IMR-90 (cell line): ENCODE measurements around the gene RNF34. TPM values are rescaled to one million over a fixed set of nuclear protein-coding genes. Genes with fewer than 3 reads are reported as not detected.

Source experiments
- ATAC-seq: fragments of 200-7000 bp; cut with Tn5 transposase; 2 replicates; pipeline ENCODE4 v1.9.1; 2020; ENCODE audit warnings: low read depth, mild to moderate bottlenecking, moderate library complexity
- BruUV-seq: library from RNA; stranded (reverse); fragments of 400-500 nt; replicated peaks from 2 replicates; lab custom pipeline; 2021; lab: Mats Ljungman, UMichigan
- CTCF ChIA-PET: fragments of 300-600 bp; formaldehyde crosslinking; extraction: SDS; loops from one replicate; lab custom pipeline; 2021; ENCODE audit warnings: antibody characterized with exemption; lab: Yijun Ruan, JAX
- POLR2A ChIA-PET: fragments of 300-600 bp; sonication (Branson Sonifier 250); formaldehyde crosslinking; loops from one replicate; lab custom pipeline; 2022; ENCODE audit warnings: antibody characterized with exemption; ENCODE audit not compliant: unreplicated experiment; lab: Charles Lee
- DNase-seq: peaks from one replicate; pipeline ENCODE4 v3.0.0; 2013
- H2AFZ ChIP-seq: replicated peaks from 2 replicates; pipeline ENCODE3; 2013; ENCODE audit warnings: low read length, mild to moderate bottlenecking; ENCODE audit not compliant: poor library complexity
- H2AK5ac ChIP-seq: 2 replicates; pipeline ENCODE4 v1.6.1; 2013; ENCODE audit warnings: low read depth, low read length, inconsistent platforms
- H2AK9ac ChIP-seq: replicated peaks from 2 replicates; pipeline ENCODE3; 2013; ENCODE audit warnings: mild to moderate bottlenecking, low read depth, low read length, moderate library complexity; ENCODE audit not compliant: poor library complexity
- H2BK120ac ChIP-seq: 2 replicates; pipeline ENCODE4 v1.6.1; 2013; ENCODE audit warnings: low read depth, low read length, inconsistent platforms
- H2BK15ac ChIP-seq: 3 replicates; pipeline ENCODE4 v1.6.1; 2013; ENCODE audit warnings: low read depth, low read length, inconsistent platforms
- H2BK20ac ChIP-seq: 2 replicates; pipeline ENCODE4 v1.6.1; 2013; ENCODE audit warnings: low read depth, mild to moderate bottlenecking, inconsistent platforms, low read length, moderate library complexity
- H2BK5ac ChIP-seq: 2 replicates; pipeline ENCODE4 v1.6.1; 2013; ENCODE audit warnings: mild to moderate bottlenecking, low read depth, low read length, inconsistent platforms; ENCODE audit not compliant: poor library complexity, severe bottlenecking
- H3K14ac ChIP-seq: replicated peaks from 2 replicates; pipeline ENCODE4 v1.6.1; 2013; ENCODE audit warnings: low read depth, low read length, inconsistent platforms
- H3K18ac ChIP-seq: 2 replicates; pipeline ENCODE4 v1.6.1; 2013; ENCODE audit warnings: low read depth, low read length, control low read depth
- H3K23ac ChIP-seq: 2 replicates; pipeline ENCODE4 v1.6.1; 2013; ENCODE audit warnings: low read depth, low read length, inconsistent platforms
- H3K27ac ChIP-seq: 2 replicates; pipeline ENCODE4 v1.5.1; 2013; ENCODE audit warnings: mild to moderate bottlenecking, control low read depth, low read length; ENCODE audit not compliant: insufficient read depth
- H3K27me3 ChIP-seq: 2 replicates; pipeline ENCODE4 v1.6.1; 2013; ENCODE audit warnings: low read length; ENCODE audit not compliant: control insufficient read depth, insufficient read depth
- H3K36me3 ChIP-seq: 2 replicates; pipeline ENCODE4 v1.6.1; 2013; ENCODE audit warnings: low read length, mixed read lengths; ENCODE audit not compliant: control insufficient read depth, insufficient read depth
- H3K4ac ChIP-seq: 2 replicates; pipeline ENCODE4 v1.6.1; 2013; ENCODE audit warnings: low read depth, low read length, inconsistent platforms
- H3K4me1 ChIP-seq: 2 replicates; pipeline ENCODE4 v1.6.1; 2013; ENCODE audit warnings: low read length, mixed read lengths; ENCODE audit not compliant: control insufficient read depth, insufficient read depth
- H3K4me2 ChIP-seq: 2 replicates; pipeline ENCODE4 v1.6.1; 2013; ENCODE audit warnings: low read depth, mild to moderate bottlenecking, control low read depth, low read length, moderate library complexity
- H3K4me3 ChIP-seq: 2 replicates; pipeline ENCODE4 v1.5.1; 2013; ENCODE audit warnings: low read depth, mild to moderate bottlenecking, control low read depth, low read length, moderate library complexity; ENCODE audit not compliant: insufficient read depth
- H3K56ac ChIP-seq: 2 replicates; pipeline ENCODE4 v1.6.1; 2013; ENCODE audit warnings: low read length, inconsistent platforms; ENCODE audit not compliant: insufficient read depth; ENCODE audit errors: extremely low read depth
- H3K79me1 ChIP-seq, 2 experiments: 2 replicates each; pipeline ENCODE4 v1.6.1; 2013; ENCODE audit warnings: low read length in 2 of 2, inconsistent platforms in 1 of 2, low read depth in 1 of 2
- H3K9ac ChIP-seq: 2 replicates; pipeline ENCODE4 v1.6.1; 2013; ENCODE audit warnings: low read depth, low read length, control low read depth
- H3K9me1 ChIP-seq: 2 replicates; pipeline ENCODE4 v1.6.1; 2013; ENCODE audit warnings: low read length, inconsistent platforms; ENCODE audit not compliant: insufficient read depth
- H3K9me3 ChIP-seq: 2 replicates; pipeline ENCODE4 v1.6.1; 2013; ENCODE audit warnings: low read length; ENCODE audit not compliant: control insufficient read depth, insufficient read depth
- H4K20me1 ChIP-seq: 2 replicates; pipeline ENCODE4 v1.6.1; 2013; ENCODE audit warnings: low read length, inconsistent platforms; ENCODE audit not compliant: insufficient read depth
- H4K5ac ChIP-seq: 2 replicates; pipeline ENCODE4 v1.6.1; 2013; ENCODE audit warnings: mild to moderate bottlenecking, low read depth, low read length, control low read depth
- H4K8ac ChIP-seq, 2 experiments: 2 replicates each; pipeline ENCODE4 v1.6.1; 2013; ENCODE audit warnings: low read depth in 2 of 2, low read length in 2 of 2, control low read depth in 1 of 2, inconsistent platforms in 1 of 2
- H4K91ac ChIP-seq: 2 replicates; pipeline ENCODE4 v1.6.1; 2013; ENCODE audit warnings: low read depth, low read length, inconsistent platforms; ENCODE audit not compliant: insufficient read depth
- BHLHE40 ChIP-seq: fragments of 150-350 bp; IDR thresholded peaks from 2 replicates; pipeline ENCODE4 v1.6.1; 2016; ENCODE audit warnings: mild to moderate bottlenecking, low read depth, low read length
- CEBPB ChIP-seq: IDR thresholded peaks from 2 replicates; pipeline ENCODE4 v1.6.1; 2012; ENCODE audit warnings: low read depth, low read length, improper control_type of control experiment
- CHD1 ChIP-seq: IDR thresholded peaks from 2 replicates; pipeline ENCODE4 v1.6.1; 2012; ENCODE audit warnings: low read depth, low read length, improper control_type of control experiment
- ELK1 ChIP-seq: fragments of 150-350 bp; IDR thresholded peaks from 2 replicates; pipeline ENCODE4 v1.6.1; 2016; ENCODE audit warnings: low read depth, mild to moderate bottlenecking, low read length, moderate library complexity, borderline replicate concordance
- FOS ChIP-seq: fragments of 150-350 bp; IDR thresholded peaks from 2 replicates; pipeline ENCODE4 v1.6.1; 2016; ENCODE audit warnings: low read depth, low read length
- MAFK ChIP-seq: IDR thresholded peaks from 2 replicates; pipeline ENCODE4 v1.6.1; 2012; ENCODE audit warnings: low read depth, low read length, improper control_type of control experiment
- MAZ ChIP-seq: IDR thresholded peaks from 2 replicates; pipeline ENCODE4 v1.6.1; 2012; ENCODE audit warnings: low read depth, mild to moderate bottlenecking, low read length, improper control_type of control experiment, moderate library complexity, borderline replicate concordance
- MXI1 ChIP-seq: IDR thresholded peaks from 2 replicates; pipeline ENCODE4 v1.6.1; 2012; ENCODE audit warnings: low read depth, mild to moderate bottlenecking, low read length, moderate library complexity, borderline replicate concordance
- NFE2L2 ChIP-seq: fragments of 150-350 bp; IDR thresholded peaks from 2 replicates; pipeline ENCODE4 v1.6.1; 2016; ENCODE audit warnings: low read depth, mild to moderate bottlenecking, low read length
- RAD21 ChIP-seq: IDR thresholded peaks from 2 replicates; pipeline ENCODE4 v1.6.1; 2012; ENCODE audit warnings: low read length, improper control_type of control experiment
- RCOR1 ChIP-seq: IDR thresholded peaks from 2 replicates; pipeline ENCODE4 v1.6.1; 2012; ENCODE audit warnings: mild to moderate bottlenecking, low read length, improper control_type of control experiment; ENCODE audit not compliant: insufficient replicate concordance
- RFX5 ChIP-seq: IDR thresholded peaks from 2 replicates; pipeline ENCODE4 v1.8.0; 2012; ENCODE audit warnings: low read depth, mild to moderate bottlenecking, low read length, moderate library complexity
- SMC3 ChIP-seq: fragments of 150-350 bp; IDR thresholded peaks from 2 replicates; pipeline ENCODE4 v1.6.1; 2016; ENCODE audit warnings: low read depth, mild to moderate bottlenecking, antibody characterized with exemption, low read length, moderate library complexity
- USF2 ChIP-seq: fragments of 150-350 bp; IDR thresholded peaks from 2 replicates; pipeline ENCODE4 v1.6.1; 2017; ENCODE audit warnings: mild to moderate bottlenecking, antibody characterized with exemption, low read length, low read depth
- WGBS, 2 experiments: methylation state at CpG; one replicate each; pipeline versions ENCODE4 v1.1.5 to v1.1.7; 2013; ENCODE audit warnings: missing lambda C conversion rate in 2 of 2; ENCODE audit not compliant: insufficient read length in 1 of 2; ENCODE audit errors: extremely low coverage in 2 of 2; 5-methylcytosine and 5-hydroxymethylcytosine counted together
- dilution Hi-C: fragments of 300-500 bp; cut with HindIII; formaldehyde crosslinking; loops from one replicate; pipeline ENCODE4 v1.14.3; 2018; ENCODE audit warnings: low sequenced_read_pairs; ENCODE audit not compliant: unreplicated experiment
- in situ Hi-C: fragments of 300-500 bp; cut with MboI; formaldehyde crosslinking; loops from 3 replicates; pipeline ENCODE4 v1.14.3; 2019; ENCODE audit warnings: low sequenced_read_pairs, inconsistent platforms, mixed read lengths
- intact Hi-C: fragments of 100-400 bp; cut with micrococcal nuclease; formaldehyde crosslinking; loops from 2 replicates; pipeline ENCODE4 v1.10.0; 2022
- polyA plus RNA-seq, 3 experiments: library from polyadenylated mRNA; depleted of rRNA; stranded (reverse); fragments of >200 nt; gene quantifications; 2 replicates each; pipeline ENCODE4 v1.2.3, GENCODE V29; 2012; ENCODE audit warnings: low replicate concordance in 1 of 3
- total RNA-seq: library from RNA; depleted of rRNA; stranded (reverse); fragments of >200 nt; gene quantifications from 2 replicates; pipeline ENCODE4 v1.2.3, GENCODE V29; 2012

Gene RNF34
- total and polyA plus RNA-seq, 2 of the 4 experiments (the other 2 are of a cell fraction), result 33.2 to 69.5 TPM

- Histone ChIP-seq H2AK5ac (no peak overlapping the region), H3K14ac (no peak overlapping the region), H2AFZ (no peak overlapping the region), H3K27me3 (no peaks in the 10 kb centered on the region), H2BK5ac (no peak overlapping the region), H2BK15ac (no peak overlapping the region), H2BK120ac (no peak overlapping the region), H3K36me3 (no peaks in the 10 kb centered on the region), H3K23ac (no peak overlapping the region), H4K5ac (no peak overlapping the region), H4K20me1 (no peaks in the 10 kb centered on the region; the same call in 1 of the 2 replicates), H3K4ac (no peak overlapping the region), H4K8ac (no peak overlapping the region; a peak in 1 of 4 replicates), H3K9ac (no peak overlapping the region), H3K18ac (no peak overlapping the region), H4K91ac (no peak overlapping the region), H3K4me3 (no peak overlapping the region), H3K9me3 (no peaks in the 10 kb centered on the region), H3K4me2 (no peak overlapping the region), H2AK9ac (no peak overlapping the region), H3K79me1 (peaks cover 7 to 29% of the 10 kb centered on the region in 2 experiments; a peak in 2 of 4 replicates), H3K56ac (no peak overlapping the region), H3K4me1 (no peaks in the 10 kb centered on the region; the same call in 1 of the 2 replicates), H3K27ac (no peak overlapping the region), H2BK20ac (no peak overlapping the region), H3K9me1 (no peaks in the 10 kb centered on the region)
- ChIA-PET POLR2A (no interaction called here), CTCF (interaction anchor here (0.6 to 0.7 kb wide), 2 partner anchors 77 to 922 kb away, joined by 3 to 5 read pairs; no protein-coding TSS in a partner anchor)
- no peak for TF ChIP-seq SMC3
- TF ChIP-seq USF2, result no peak
- no peak for TF ChIP-seq CHD1
- no peak for TF ChIP-seq RCOR1
- no peak for TF ChIP-seq RAD21
- TF ChIP-seq BHLHE40, result no peak
- no peak for TF ChIP-seq CEBPB
- no peak for TF ChIP-seq NFE2L2
- TF ChIP-seq ELK1, result no peak
- TF ChIP-seq RFX5, result no peak
- TF ChIP-seq MAFK, result no peak
- TF ChIP-seq FOS, result no peak
- no peak for TF ChIP-seq MAZ
- TF ChIP-seq MXI1, result no peak
- dilution Hi-C loops, result no loop called here
- intact Hi-C loops, result no loop called here
- WGBS, 2 experiments, result no CpG with 5 or more reads among the region's 14 CpGs
- ATAC-seq (no peak), DNase-seq (no peak)
- in situ Hi-C loops, result no loop called here
- BruUV-seq, result no TSS peak
Observed at GRCh38 chr12:121397521-121397920, 2.4 kb upstream of the RNF34 start.
